IMR-90 (cell line): ENCODE data around the gene RPL10. TPM values are rescaled to one million over a fixed set of nuclear protein-coding genes. Genes with fewer than 3 reads are reported as not detected.
A peak's percentile ranks its signal among the peaks of the same experiment; 100 is the strongest.

Source experiments
- ATAC-seq: fragments of 200-7000 bp; cut with Tn5 transposase; 2 replicates; pipeline ENCODE4 v1.9.1; 2020; ENCODE audit warnings: low read depth, mild to moderate bottlenecking, moderate library complexity
- BruUV-seq: library from RNA; stranded (reverse); fragments of 400-500 nt; replicated peaks from 2 replicates; lab custom pipeline; 2021; lab: Mats Ljungman, UMichigan
- CTCF ChIA-PET: fragments of 300-600 bp; formaldehyde crosslinking; extraction: SDS; loops from one replicate; lab custom pipeline; 2021; ENCODE audit warnings: antibody characterized with exemption; lab: Yijun Ruan, JAX
- POLR2A ChIA-PET: fragments of 300-600 bp; sonication (Branson Sonifier 250); formaldehyde crosslinking; loops from one replicate; lab custom pipeline; 2022; ENCODE audit warnings: antibody characterized with exemption; ENCODE audit not compliant: unreplicated experiment; lab: Charles Lee
- DNase-seq: peaks from one replicate; pipeline ENCODE4 v3.0.0; 2013
- H2AFZ ChIP-seq: replicated peaks from 2 replicates; pipeline ENCODE3; 2013; ENCODE audit warnings: low read length, mild to moderate bottlenecking; ENCODE audit not compliant: poor library complexity
- H2AK5ac ChIP-seq: 2 replicates; pipeline ENCODE4 v1.6.1; 2013; ENCODE audit warnings: low read depth, low read length, inconsistent platforms
- H2AK9ac ChIP-seq: replicated peaks from 2 replicates; pipeline ENCODE3; 2013; ENCODE audit warnings: mild to moderate bottlenecking, low read depth, low read length, moderate library complexity; ENCODE audit not compliant: poor library complexity
- H2BK120ac ChIP-seq: 2 replicates; pipeline ENCODE4 v1.6.1; 2013; ENCODE audit warnings: low read depth, low read length, inconsistent platforms
- H2BK15ac ChIP-seq: 3 replicates; pipeline ENCODE4 v1.6.1; 2013; ENCODE audit warnings: low read depth, low read length, inconsistent platforms
- H2BK20ac ChIP-seq: 2 replicates; pipeline ENCODE4 v1.6.1; 2013; ENCODE audit warnings: low read depth, mild to moderate bottlenecking, inconsistent platforms, low read length, moderate library complexity
- H2BK5ac ChIP-seq: 2 replicates; pipeline ENCODE4 v1.6.1; 2013; ENCODE audit warnings: mild to moderate bottlenecking, low read depth, low read length, inconsistent platforms; ENCODE audit not compliant: poor library complexity, severe bottlenecking
- H3K14ac ChIP-seq: replicated peaks from 2 replicates; pipeline ENCODE4 v1.6.1; 2013; ENCODE audit warnings: low read depth, low read length, inconsistent platforms
- H3K18ac ChIP-seq: 2 replicates; pipeline ENCODE4 v1.6.1; 2013; ENCODE audit warnings: low read depth, low read length, control low read depth
- H3K23ac ChIP-seq: 2 replicates; pipeline ENCODE4 v1.6.1; 2013; ENCODE audit warnings: low read depth, low read length, inconsistent platforms
- H3K27ac ChIP-seq: 2 replicates; pipeline ENCODE4 v1.5.1; 2013; ENCODE audit warnings: mild to moderate bottlenecking, control low read depth, low read length; ENCODE audit not compliant: insufficient read depth
- H3K27me3 ChIP-seq: 2 replicates; pipeline ENCODE4 v1.6.1; 2013; ENCODE audit warnings: low read length; ENCODE audit not compliant: control insufficient read depth, insufficient read depth
- H3K36me3 ChIP-seq: 2 replicates; pipeline ENCODE4 v1.6.1; 2013; ENCODE audit warnings: low read length, mixed read lengths; ENCODE audit not compliant: control insufficient read depth, insufficient read depth
- H3K4ac ChIP-seq: 2 replicates; pipeline ENCODE4 v1.6.1; 2013; ENCODE audit warnings: low read depth, low read length, inconsistent platforms
- H3K4me1 ChIP-seq: 2 replicates; pipeline ENCODE4 v1.6.1; 2013; ENCODE audit warnings: low read length, mixed read lengths; ENCODE audit not compliant: control insufficient read depth, insufficient read depth
- H3K4me2 ChIP-seq: 2 replicates; pipeline ENCODE4 v1.6.1; 2013; ENCODE audit warnings: low read depth, mild to moderate bottlenecking, control low read depth, low read length, moderate library complexity
- H3K4me3 ChIP-seq: 2 replicates; pipeline ENCODE4 v1.5.1; 2013; ENCODE audit warnings: low read depth, mild to moderate bottlenecking, control low read depth, low read length, moderate library complexity; ENCODE audit not compliant: insufficient read depth
- H3K56ac ChIP-seq: 2 replicates; pipeline ENCODE4 v1.6.1; 2013; ENCODE audit warnings: low read length, inconsistent platforms; ENCODE audit not compliant: insufficient read depth; ENCODE audit errors: extremely low read depth
- H3K79me1 ChIP-seq, 2 experiments: 2 replicates each; pipeline ENCODE4 v1.6.1; 2013; ENCODE audit warnings: low read length in 2 of 2, inconsistent platforms in 1 of 2, low read depth in 1 of 2
- H3K9ac ChIP-seq: 2 replicates; pipeline ENCODE4 v1.6.1; 2013; ENCODE audit warnings: low read depth, low read length, control low read depth
- H3K9me1 ChIP-seq: 2 replicates; pipeline ENCODE4 v1.6.1; 2013; ENCODE audit warnings: low read length, inconsistent platforms; ENCODE audit not compliant: insufficient read depth
- H3K9me3 ChIP-seq: 2 replicates; pipeline ENCODE4 v1.6.1; 2013; ENCODE audit warnings: low read length; ENCODE audit not compliant: control insufficient read depth, insufficient read depth
- H4K20me1 ChIP-seq: 2 replicates; pipeline ENCODE4 v1.6.1; 2013; ENCODE audit warnings: low read length, inconsistent platforms; ENCODE audit not compliant: insufficient read depth
- H4K5ac ChIP-seq: 2 replicates; pipeline ENCODE4 v1.6.1; 2013; ENCODE audit warnings: mild to moderate bottlenecking, low read depth, low read length, control low read depth
- H4K8ac ChIP-seq, 2 experiments: 2 replicates each; pipeline ENCODE4 v1.6.1; 2013; ENCODE audit warnings: low read depth in 2 of 2, low read length in 2 of 2, control low read depth in 1 of 2, inconsistent platforms in 1 of 2
- H4K91ac ChIP-seq: 2 replicates; pipeline ENCODE4 v1.6.1; 2013; ENCODE audit warnings: low read depth, low read length, inconsistent platforms; ENCODE audit not compliant: insufficient read depth
- CEBPB ChIP-seq: IDR thresholded peaks from 2 replicates; pipeline ENCODE4 v1.6.1; 2012; ENCODE audit warnings: low read depth, low read length, improper control_type of control experiment
- RAD21 ChIP-seq: IDR thresholded peaks from 2 replicates; pipeline ENCODE4 v1.6.1; 2012; ENCODE audit warnings: low read length, improper control_type of control experiment
- WGBS, 2 experiments: methylation state at CpG; one replicate each; pipeline versions ENCODE4 v1.1.5 to v1.1.7; 2013; ENCODE audit warnings: missing lambda C conversion rate in 2 of 2; ENCODE audit not compliant: insufficient read length in 1 of 2; ENCODE audit errors: extremely low coverage in 2 of 2; 5-methylcytosine and 5-hydroxymethylcytosine counted together
- dilution Hi-C: fragments of 300-500 bp; cut with HindIII; formaldehyde crosslinking; loops from one replicate; pipeline ENCODE4 v1.14.3; 2018; ENCODE audit warnings: low sequenced_read_pairs; ENCODE audit not compliant: unreplicated experiment
- in situ Hi-C: fragments of 300-500 bp; cut with MboI; formaldehyde crosslinking; loops from 3 replicates; pipeline ENCODE4 v1.14.3; 2019; ENCODE audit warnings: low sequenced_read_pairs, inconsistent platforms, mixed read lengths
- intact Hi-C: fragments of 100-400 bp; cut with micrococcal nuclease; formaldehyde crosslinking; loops from 2 replicates; pipeline ENCODE4 v1.10.0; 2022
- polyA plus RNA-seq, 3 experiments: library from polyadenylated mRNA; depleted of rRNA; stranded (reverse); fragments of >200 nt; gene quantifications; 2 replicates each; pipeline ENCODE4 v1.2.3, GENCODE V29; 2012; ENCODE audit warnings: low replicate concordance in 1 of 3
- total RNA-seq: library from RNA; depleted of rRNA; stranded (reverse); fragments of >200 nt; gene quantifications from 2 replicates; pipeline ENCODE4 v1.2.3, GENCODE V29; 2012

RPL10 gene
- total and polyA plus RNA-seq, 2 of the 4 experiments (the other 2 are of a cell fraction) = 1,582 to 7,467 TPM

DNA sequence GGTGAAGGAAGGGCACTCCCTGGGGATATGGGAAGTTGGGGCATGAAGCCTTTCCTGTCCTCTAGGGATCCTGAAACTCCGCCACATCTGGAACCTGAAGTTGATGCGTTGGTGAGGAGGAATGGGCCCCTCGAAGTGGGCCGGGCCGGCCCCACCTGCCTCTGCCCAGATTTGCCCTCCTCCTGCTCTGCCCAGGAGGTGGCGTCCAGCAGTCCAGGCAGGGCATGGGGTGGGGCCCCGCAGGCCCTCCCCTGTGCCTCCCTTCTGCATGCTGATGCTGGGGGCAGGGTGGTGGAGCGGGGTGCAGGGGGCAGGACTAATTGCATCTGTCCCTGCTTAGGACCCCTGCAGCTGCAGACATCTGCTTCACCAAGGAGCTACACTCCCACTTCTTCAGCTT is 15.0 kb downstream of the RPL10 start:
- Histone ChIP-seq H2BK20ac (no peak overlapping the region), H3K9me3 (no peaks in the 10 kb centered on the region), H3K79me1 (peaks cover 5 to 25% of the 10 kb centered on the region in 2 experiments; a peak in 3 of 4 replicates), H2BK15ac (no peak overlapping the region), H2BK5ac (no peak overlapping the region), H2AFZ (peak overlapping the region; percentile 19), H3K27ac (no peak overlapping the region), H4K91ac (no peak overlapping the region), H3K4me3 (no peak overlapping the region), H3K56ac (no peak overlapping the region), H3K9ac (no peak overlapping the region), H3K4me1 (peaks cover 4% of the 10 kb centered on the region), H2AK9ac (peak overlapping the region; percentile 75), H3K18ac (no peak overlapping the region), H3K14ac (no peak overlapping the region), H3K23ac (no peak overlapping the region), H4K20me1 (no peaks in the 10 kb centered on the region), H3K27me3 (no peaks in the 10 kb centered on the region), H2AK5ac (no peak overlapping the region), H2BK120ac (no peak overlapping the region), H3K4ac (no peak overlapping the region), H3K9me1 (peaks cover 3% of the 10 kb centered on the region; the same call in 1 of the 2 replicates), H4K5ac (no peak overlapping the region), H3K36me3 (peaks cover 5% of the 10 kb centered on the region), H4K8ac (no peak overlapping the region), H3K4me2 (no peak overlapping the region)
- in situ Hi-C loops (no loop called here), intact Hi-C loops (loop anchor here (5.0 kb wide), 1 partner anchor 119 kb away; no protein-coding TSS in a partner anchor), dilution Hi-C loops (no loop called here)
- CTCF ChIA-PET = no interaction called here
- no TSS peak for BruUV-seq
- no peak for ATAC-seq
- WGBS, 2 experiments = 85% methylated on average over 2 of the region's 8 CpGs; no CpG with 5 or more reads in 1 of the 2 experiments
- POLR2A ChIA-PET = no interaction called here
- DNase-seq = no peak
- TF ChIP-seq RAD21 = no peak
- no peak for TF ChIP-seq CEBPB
